HEK293 (cell line): Measurements from ENCODE around the gene TRMT44.

ENCODE experiments used
- CTCF ChIP-seq: fragments of 450-650 bp; formaldehyde crosslinking; IDR thresholded peaks from 2 replicates; pipeline ENCODE4 v1.5.1; 2016; ENCODE audit warnings: missing biosample characterization, missing genetic modification characterization
- PRDM4 ChIP-seq: fragments of 450-650 bp; formaldehyde crosslinking; IDR thresholded peaks from 2 replicates; pipeline ENCODE4 v1.5.1; 2017; ENCODE audit warnings: missing biosample characterization, missing genetic modification characterization
- ZBTB17 ChIP-seq: fragments of 450-650 bp; formaldehyde crosslinking; IDR thresholded peaks from 2 replicates; pipeline ENCODE4 v1.5.1; 2016; ENCODE audit warnings: missing biosample characterization, missing genetic modification characterization
- ZBTB48 ChIP-seq: fragments of 450-650 bp; formaldehyde crosslinking; IDR thresholded peaks from 2 replicates; pipeline ENCODE4 v1.5.1; 2016; ENCODE audit warnings: missing biosample characterization, missing genetic modification characterization
- ZNF112 ChIP-seq: fragments of 450-650 bp; formaldehyde crosslinking; IDR thresholded peaks from 2 replicates; pipeline ENCODE4 v1.5.0; 2017; ENCODE audit warnings: missing biosample characterization, missing genetic modification characterization
- ZNF146 ChIP-seq: fragments of 450-650 bp; formaldehyde crosslinking; IDR thresholded peaks from 2 replicates; pipeline ENCODE4 v1.5.1; 2016; ENCODE audit warnings: missing biosample characterization, missing genetic modification characterization
- ZNF174 ChIP-seq: fragments of 450-650 bp; formaldehyde crosslinking; IDR thresholded peaks from 2 replicates; pipeline ENCODE4 v1.5.0; 2017; ENCODE audit warnings: missing biosample characterization, mild to moderate bottlenecking, missing genetic modification characterization
- ZNF175 ChIP-seq: fragments of 450-650 bp; formaldehyde crosslinking; IDR thresholded peaks from 2 replicates; pipeline ENCODE4 v1.5.1; 2016; ENCODE audit warnings: missing biosample characterization, missing genetic modification characterization
- ZNF2 ChIP-seq: fragments of 450-650 bp; formaldehyde crosslinking; IDR thresholded peaks from 2 replicates; pipeline ENCODE4 v1.5.1; 2016; ENCODE audit warnings: missing biosample characterization, missing genetic modification characterization
- ZNF24 ChIP-seq: fragments of 450-650 bp; formaldehyde crosslinking; IDR thresholded peaks from 2 replicates; pipeline ENCODE4 v1.5.1; 2016; ENCODE audit warnings: missing biosample characterization, missing genetic modification characterization
- ZNF302 ChIP-seq: fragments of 450-650 bp; formaldehyde crosslinking; IDR thresholded peaks from 2 replicates; pipeline ENCODE4 v1.5.1; 2016; ENCODE audit warnings: missing biosample characterization, missing genetic modification characterization, low read depth
- ZNF37A ChIP-seq: fragments of 450-650 bp; IDR thresholded peaks from 2 replicates; pipeline ENCODE4 v1.5.1; 2018; ENCODE audit warnings: missing biosample characterization, missing genetic modification characterization
- ZNF639 ChIP-seq: fragments of 450-650 bp; formaldehyde crosslinking; IDR thresholded peaks from 2 replicates; pipeline ENCODE4 v1.5.1; 2016; ENCODE audit warnings: missing biosample characterization, missing genetic modification characterization
- ZNF791 ChIP-seq: fragments of 450-650 bp; formaldehyde crosslinking; IDR thresholded peaks from 2 replicates; pipeline ENCODE4 v1.5.1; 2016; ENCODE audit warnings: missing biosample characterization, missing genetic modification characterization

GRCh38 chr4:8433136-8433535, 7.4 kb upstream of the TRMT44 start:
- TF ChIP-seq ZNF2 (tag by site-specific recombination) (no peak), ZNF302 (tag by site-specific recombination) (no peak), ZNF24 (tag by site-specific recombination) (no peak), ZNF146 (tag by site-specific recombination) (no peak), ZNF112 (tag by site-specific recombination) (no peak), ZNF37A (tag by site-specific recombination) (no peak), CTCF (no peak), ZNF791 (tag by site-specific recombination) (no peak), ZNF175 (tag by site-specific recombination) (no peak), ZBTB17 (tag by site-specific recombination) (no peak), ZNF639 (no peak), PRDM4 (tag by site-specific recombination) (no peak), ZNF174 (tag by site-specific recombination) (no peak), ZBTB48 (tag by site-specific recombination) (no peak)
